ENCODE measurements around the gene NFIL3.

The NFIL3 gene

DNA sequence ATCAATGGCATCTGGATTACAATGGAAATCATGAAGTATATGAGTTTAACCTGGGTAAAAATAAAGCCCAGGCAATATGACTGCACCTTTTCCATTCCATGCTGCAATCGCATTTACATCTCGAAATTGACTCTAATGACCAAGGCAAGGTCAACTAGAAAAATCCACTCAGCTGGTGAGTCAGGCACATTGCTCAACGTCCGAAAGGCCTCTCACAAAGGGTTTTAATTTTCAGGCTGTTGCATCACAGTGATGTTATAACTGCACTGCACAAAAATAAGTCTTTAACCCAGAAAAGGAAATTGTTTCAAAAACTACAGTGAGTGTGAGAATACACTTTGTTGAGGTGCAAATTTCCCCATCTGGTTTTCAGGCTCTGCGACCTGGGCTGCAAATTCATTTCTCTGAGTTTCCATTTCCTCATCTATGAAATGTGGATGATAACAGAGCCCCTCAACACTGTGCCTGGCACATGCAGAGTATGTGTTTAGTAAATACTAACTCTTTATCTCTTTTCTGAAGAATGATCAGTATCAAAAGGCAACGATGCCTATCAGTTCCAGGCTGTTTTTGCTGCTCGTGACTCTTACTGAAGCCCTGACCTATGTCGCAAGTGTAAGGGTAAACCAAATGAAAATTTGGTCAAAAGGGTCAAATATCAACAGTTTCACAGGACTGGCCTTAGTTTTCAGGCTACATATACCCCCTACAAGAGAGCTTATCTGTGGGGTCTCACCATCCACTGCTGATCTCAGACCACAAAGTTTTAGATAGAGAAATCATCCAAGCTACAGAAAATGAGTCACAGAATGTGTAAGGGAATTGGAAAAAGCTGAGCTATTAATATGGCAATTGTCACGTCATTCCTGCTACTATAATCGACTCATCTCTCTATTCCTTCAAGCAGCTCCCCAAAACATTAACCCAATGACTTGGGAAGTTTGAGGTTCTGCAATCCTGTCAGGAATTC, 4.1 kb downstream of the NFIL3 start:
- in situ Hi-C loops (cut with MboI; ENCODE audit: low sequenced_read_pairs): loop anchor here (10.0 to 25.0 kb wide), 2 partner anchors 265 to 507 kb away; no protein-coding TSS in a partner anchor
- Histone ChIP-seq H3K27me3 (ENCODE audit: low read depth) (peaks cover under 1% of the 10 kb centered on the region; the same call in 1 of the 2 replicates), H3K4me1 (no peaks in the 10 kb centered on the region; the same call in 1 of the 2 replicates), H3K9me3 (no peaks in the 10 kb centered on the region), H3K36me3 (replicated peaks) (no peaks in the 10 kb centered on the region), H3K4me3 (no peak overlapping the region)
- DNase-seq (ENCODE audit: low spot score in 2 of 2): no peak

DNA sequence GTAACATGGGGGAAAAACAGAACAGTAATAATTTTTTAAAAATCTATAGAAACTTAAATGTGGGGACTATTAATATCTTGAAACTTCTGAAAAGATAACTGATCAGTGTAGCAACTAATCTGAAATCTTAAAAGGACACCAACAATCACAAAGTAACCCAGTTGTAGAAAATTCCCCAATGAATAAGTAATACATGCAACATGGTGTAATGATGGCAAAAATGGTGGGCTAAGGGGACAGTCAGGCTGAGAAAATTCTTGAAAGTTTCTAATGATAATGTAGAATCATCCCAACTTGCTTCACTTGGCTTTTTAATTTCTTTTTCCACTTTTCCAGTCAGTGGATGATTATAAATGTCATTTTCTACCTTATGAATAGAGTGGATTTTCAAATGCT, 5.4 kb downstream of the NFIL3 start:
- in situ Hi-C loops (cut with MboI; ENCODE audit: low sequenced_read_pairs): loop anchor here (25.0 kb wide), 1 partner anchor 506 kb away; no protein-coding TSS in a partner anchor
- no peaks in the 10 kb centered on the region for H3K36me3 ChIP-seq (replicated peaks)
- no peaks in the 10 kb centered on the region for H3K9me3 ChIP-seq
- H3K4me3 ChIP-seq: no peak overlapping the region
- DNase-seq (ENCODE audit: low spot score in 2 of 2): no peak
- no peaks in the 10 kb centered on the region for H3K27me3 ChIP-seq (ENCODE audit: low read depth)
- H3K4me1 ChIP-seq: no peaks in the 10 kb centered on the region; the same call in 1 of the 2 replicates

DNA sequence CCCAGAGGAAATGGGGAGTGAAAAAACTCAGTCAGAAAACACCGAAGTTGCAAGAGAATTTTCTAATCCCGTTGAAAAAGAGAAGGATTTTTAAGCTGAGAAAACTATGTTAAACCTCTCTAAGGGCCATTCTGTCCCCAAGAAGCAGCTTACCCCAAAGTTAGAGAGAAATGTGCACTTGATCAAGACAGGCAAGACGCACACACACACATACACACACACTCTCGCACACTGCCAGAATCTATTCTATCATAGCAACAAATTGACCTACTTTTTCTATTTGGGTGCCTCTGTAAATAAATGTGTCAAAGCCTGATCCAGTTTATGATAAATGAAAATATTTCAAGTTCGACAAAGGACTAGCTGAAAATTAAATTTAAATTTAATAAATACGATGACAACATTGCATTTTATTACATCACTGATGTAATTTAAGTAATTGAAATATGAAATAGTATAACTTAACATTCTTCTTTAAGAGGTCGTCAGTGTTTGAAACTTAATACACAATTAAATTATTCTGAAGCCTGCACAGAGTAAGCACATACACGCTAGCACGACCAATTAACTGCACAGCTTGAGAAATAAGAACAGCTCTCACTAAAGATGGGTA, 5.9 kb downstream of the NFIL3 start:
- in situ Hi-C loops (cut with MboI; ENCODE audit: low sequenced_read_pairs): loop anchor here (25.0 kb wide), 1 partner anchor 505 kb away; no protein-coding TSS in a partner anchor
- no peak for DNase-seq (ENCODE audit: low spot score in 2 of 2)
- no peak overlapping the region for H3K4me3 ChIP-seq
- H3K4me1 ChIP-seq: no peaks in the 10 kb centered on the region; the same call in 1 of the 2 replicates
- no peaks in the 10 kb centered on the region for H3K27me3 ChIP-seq (ENCODE audit: low read depth)
- H3K9me3 ChIP-seq: no peaks in the 10 kb centered on the region
- no peaks in the 10 kb centered on the region for H3K36me3 ChIP-seq (replicated peaks)

DNA sequence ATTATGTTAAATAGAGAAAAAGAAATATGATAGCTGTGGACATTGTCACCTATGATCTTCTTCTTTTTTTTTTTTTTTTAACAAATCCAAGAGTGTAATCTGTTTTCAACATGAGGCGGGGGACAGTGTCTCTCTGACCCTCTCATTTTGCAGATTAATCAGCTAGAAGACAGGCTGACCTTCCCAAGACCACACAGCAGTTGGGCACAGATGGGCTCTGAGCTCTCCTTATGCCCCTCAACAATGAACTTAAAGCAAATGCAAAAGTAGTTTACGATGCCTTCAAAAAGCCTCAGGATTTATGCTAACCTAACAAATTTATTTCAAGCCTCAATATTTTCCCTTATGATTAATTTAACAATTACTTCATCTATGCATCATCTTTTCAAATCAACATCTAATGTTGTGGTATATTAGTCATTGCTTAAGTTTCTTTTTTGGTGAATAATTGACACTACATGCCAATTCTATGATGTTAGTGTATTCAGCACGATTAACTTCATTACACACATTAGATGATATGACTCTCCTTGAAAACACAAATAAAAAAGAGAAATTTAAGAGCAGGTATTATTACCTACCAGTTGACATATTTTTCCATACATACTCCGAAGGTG, 7.4 kb downstream of the NFIL3 start:
- Histone ChIP-seq H3K4me3 (no peak overlapping the region), H3K27me3 (ENCODE audit: low read depth) (no peaks in the 10 kb centered on the region), H3K36me3 (replicated peaks) (no peaks in the 10 kb centered on the region), H3K4me1 (no peaks in the 10 kb centered on the region; the same call in 1 of the 2 replicates), H3K9me3 (no peaks in the 10 kb centered on the region)
- DNase-seq (ENCODE audit: low spot score in 2 of 2): no peak
- in situ Hi-C loops (cut with MboI; ENCODE audit: low sequenced_read_pairs): loop anchor here (25.0 kb wide), 1 partner anchor 504 kb away; no protein-coding TSS in a partner anchor

DNA sequence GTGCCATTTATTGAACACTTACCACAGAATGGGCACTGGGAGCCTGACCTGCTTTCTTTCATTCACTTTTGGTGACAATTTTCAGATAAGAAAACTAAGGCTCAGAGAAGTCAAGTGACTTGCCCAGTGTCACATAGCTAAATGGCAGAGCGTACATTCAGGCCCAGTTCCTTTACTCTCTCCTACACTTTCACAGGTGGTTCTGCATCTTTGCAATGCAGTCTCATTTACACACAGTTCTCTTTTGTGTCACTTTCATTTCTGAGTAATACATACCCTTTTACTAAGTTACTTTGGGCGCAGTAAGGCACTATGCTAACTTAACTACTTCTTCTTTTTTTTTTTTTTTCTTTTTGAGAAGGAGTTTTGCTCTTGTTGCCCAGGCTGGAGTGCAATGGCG, 8.3 kb downstream of the NFIL3 start:
- no peak for DNase-seq (ENCODE audit: low spot score in 2 of 2)
- Histone ChIP-seq H3K4me1 (no peaks in the 10 kb centered on the region; the same call in 1 of the 2 replicates), H3K9me3 (no peaks in the 10 kb centered on the region), H3K27me3 (ENCODE audit: low read depth) (no peaks in the 10 kb centered on the region), H3K4me3 (no peak overlapping the region), H3K36me3 (replicated peaks) (no peaks in the 10 kb centered on the region)
- in situ Hi-C loops (cut with MboI; ENCODE audit: low sequenced_read_pairs): loop anchor here (25.0 kb wide), 1 partner anchor 503 kb away; no protein-coding TSS in a partner anchor

DNA sequence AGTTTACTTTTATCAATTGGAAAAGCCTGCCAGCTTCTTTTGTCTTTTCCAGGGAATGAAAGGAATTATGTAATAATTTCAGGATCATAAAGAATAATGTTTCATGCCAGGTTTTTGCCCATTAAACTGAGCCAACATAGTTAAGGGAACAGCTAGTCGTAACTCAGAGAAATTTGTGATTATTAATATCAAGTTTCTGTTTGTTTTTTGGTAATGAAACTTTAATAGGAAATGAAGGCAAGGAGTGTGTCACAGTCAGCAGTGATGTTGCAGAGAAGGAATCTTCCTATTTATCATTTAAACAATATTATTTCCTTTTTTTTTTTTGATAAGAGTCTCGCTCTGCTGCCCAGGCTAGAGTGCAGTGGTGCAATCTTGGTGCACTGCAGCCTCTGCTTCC, 10.7 kb downstream of the NFIL3 start:
- H3K9me3 ChIP-seq: no peaks in the 10 kb centered on the region
- in situ Hi-C loops (cut with MboI; ENCODE audit: low sequenced_read_pairs): loop anchor here (25.0 kb wide), 1 partner anchor 501 kb away; no protein-coding TSS in a partner anchor
- H3K36me3 ChIP-seq (replicated peaks): 0 out of 2 replicates have a peak, but pooled peaks cover 4% of the 10 kb centered on the region
- no peak overlapping the region for H3K4me3 ChIP-seq
- no peaks in the 10 kb centered on the region for H3K27me3 ChIP-seq (ENCODE audit: low read depth)
- H3K4me1 ChIP-seq: no peaks in the 10 kb centered on the region
- DNase-seq (ENCODE audit: low spot score in 2 of 2): no peak

DNA sequence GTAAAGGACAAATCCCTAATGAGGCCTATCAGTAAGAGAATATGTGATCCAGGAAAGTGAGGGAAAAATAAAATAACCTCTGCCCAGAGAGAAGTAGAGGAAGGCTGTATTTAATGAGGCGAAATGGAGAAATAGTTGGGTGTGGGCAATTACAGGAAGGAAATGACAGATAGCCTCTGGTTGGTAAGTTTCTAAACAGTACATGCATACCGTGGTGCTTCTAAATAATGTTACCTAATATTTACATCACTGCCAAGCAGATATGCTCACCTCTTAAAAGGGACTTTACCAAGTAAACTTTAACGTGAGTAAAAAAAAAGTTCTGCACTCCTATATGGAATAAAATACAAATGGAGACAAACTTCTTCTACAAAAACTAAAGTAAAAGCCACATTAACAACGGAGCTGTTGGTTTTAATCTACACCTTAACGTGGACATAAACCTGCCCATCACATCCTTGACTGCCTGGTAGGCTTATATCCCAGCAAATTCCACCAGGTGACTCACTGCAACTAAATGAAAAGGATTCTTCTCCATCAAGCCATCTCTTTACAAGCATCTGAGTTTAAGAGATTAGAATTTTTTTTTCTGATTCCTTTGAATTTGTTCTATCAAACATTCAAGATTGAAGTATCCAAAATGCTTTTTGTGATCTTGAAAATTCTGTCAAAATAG, 12.4 kb downstream of the NFIL3 start:
- Histone ChIP-seq H3K4me3 (no peak overlapping the region), H3K9me3 (no peaks in the 10 kb centered on the region), H3K36me3 (replicated peaks) (0 out of 2 replicates have a peak, but pooled peaks cover 4% of the 10 kb centered on the region), H3K27me3 (ENCODE audit: low read depth) (no peaks in the 10 kb centered on the region), H3K4me1 (no peaks in the 10 kb centered on the region)
- no peak for DNase-seq (ENCODE audit: low spot score in 2 of 2)
- in situ Hi-C loops (cut with MboI; ENCODE audit: low sequenced_read_pairs): loop anchor here (25.0 kb wide), 1 partner anchor 499 kb away; no protein-coding TSS in a partner anchor

DNA sequence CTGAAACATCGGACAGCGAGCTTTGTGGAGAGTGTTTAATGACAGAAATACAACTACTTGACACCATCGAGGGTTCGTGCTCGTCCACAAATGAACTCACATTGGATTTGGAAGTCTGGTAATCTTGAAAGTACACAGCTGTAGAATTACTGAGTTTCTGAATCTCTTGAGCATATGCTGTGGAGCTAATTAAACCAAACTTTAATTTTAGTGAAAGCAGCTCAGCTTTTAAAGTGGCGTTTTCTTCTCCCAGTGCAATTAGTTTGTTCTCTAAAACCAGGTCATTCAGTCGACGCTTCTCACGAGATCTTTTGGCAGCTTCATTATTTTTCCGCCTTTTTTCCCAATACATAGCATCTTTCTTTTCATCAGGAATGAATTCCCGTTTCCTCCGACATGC, 13.5 kb downstream of the NFIL3 start:
- H3K36me3 ChIP-seq (replicated peaks): 0 out of 2 replicates have a peak, but pooled peaks cover 4% of the 10 kb centered on the region
- H3K4me1 ChIP-seq: no peaks in the 10 kb centered on the region
- no peak overlapping the region for H3K4me3 ChIP-seq
- H3K9me3 ChIP-seq: no peaks in the 10 kb centered on the region
- DNase-seq (ENCODE audit: low spot score in 2 of 2): no peak
- in situ Hi-C loops (cut with MboI; ENCODE audit: low sequenced_read_pairs): loop anchor here (25.0 kb wide), 1 partner anchor 498 kb away; no protein-coding TSS in a partner anchor
- H3K27me3 ChIP-seq (ENCODE audit: low read depth): no peaks in the 10 kb centered on the region

DNA sequence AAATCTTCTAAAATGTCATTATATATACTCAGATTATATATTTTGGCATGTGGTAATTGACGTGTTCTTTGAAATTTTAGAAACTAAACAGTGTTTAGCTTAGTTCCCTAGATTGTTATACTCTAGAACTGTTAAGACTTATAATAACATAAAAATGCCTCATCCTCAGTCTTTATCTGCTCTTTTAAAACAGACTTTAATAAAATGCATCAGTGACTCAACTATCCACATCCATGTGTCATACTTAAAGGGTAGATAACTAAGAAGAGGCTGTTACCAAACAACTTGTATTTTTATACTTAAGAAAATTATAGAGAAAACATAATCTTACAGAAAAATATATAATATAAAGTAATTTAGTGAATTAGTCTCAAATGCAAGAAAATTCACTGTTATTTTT, 15.2 kb downstream of the NFIL3 start:
- no peak overlapping the region for H3K4me3 ChIP-seq
- no peaks in the 10 kb centered on the region for H3K4me1 ChIP-seq
- H3K27me3 ChIP-seq (ENCODE audit: low read depth): no peaks in the 10 kb centered on the region
- in situ Hi-C loops (cut with MboI; ENCODE audit: low sequenced_read_pairs): loop anchor here (25.0 kb wide), 1 partner anchor 496 kb away; no protein-coding TSS in a partner anchor
- DNase-seq (ENCODE audit: low spot score in 2 of 2): no peak
- no peaks in the 10 kb centered on the region for H3K9me3 ChIP-seq
- H3K36me3 ChIP-seq (replicated peaks): 0 out of 2 replicates have a peak, but pooled peaks cover 4% of the 10 kb centered on the region

DNA sequence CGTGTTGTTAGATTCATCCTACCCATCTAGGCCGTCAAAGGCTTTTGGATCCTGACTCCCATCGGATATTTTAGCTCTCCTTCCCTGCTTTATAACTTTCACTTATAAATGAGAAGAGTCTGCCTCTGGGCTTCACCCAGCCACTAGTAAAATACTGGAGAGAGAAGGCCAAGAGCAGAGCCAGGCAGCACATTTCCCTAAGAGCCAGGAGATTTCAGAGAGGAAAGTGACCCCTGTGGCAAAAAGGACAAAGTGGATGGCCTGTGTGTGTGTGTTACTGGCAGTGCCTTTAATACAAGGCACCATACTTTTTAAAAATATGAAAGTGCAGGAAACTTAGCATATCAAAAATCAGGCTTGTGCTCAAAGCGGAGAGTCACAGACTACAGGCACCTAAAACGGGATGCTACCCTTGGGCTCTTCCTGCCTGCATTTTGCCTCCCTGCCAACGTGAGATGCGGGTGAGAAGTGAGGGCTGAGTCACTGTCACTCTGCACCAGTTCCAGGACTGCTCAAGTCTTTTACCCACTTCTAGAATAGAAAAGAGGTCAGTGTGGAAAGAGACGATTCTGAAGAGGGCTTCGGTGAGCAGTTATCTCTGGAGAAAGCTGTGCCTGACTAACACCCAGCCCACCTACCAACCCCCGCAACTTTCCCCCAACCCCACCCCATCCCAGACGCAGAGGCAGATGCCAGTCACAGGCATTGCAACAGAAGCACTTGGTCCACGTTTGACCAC, 15.9 kb downstream of the NFIL3 start:
- H3K4me3 ChIP-seq: no peak overlapping the region
- H3K4me1 ChIP-seq: no peaks in the 10 kb centered on the region
- no peak for DNase-seq (ENCODE audit: low spot score in 2 of 2)
- in situ Hi-C loops (cut with MboI; ENCODE audit: low sequenced_read_pairs): loop anchor here (25.0 kb wide), 1 partner anchor 495 kb away; no protein-coding TSS in a partner anchor
- H3K27me3 ChIP-seq (ENCODE audit: low read depth): no peaks in the 10 kb centered on the region
- 0 out of 2 replicates have a peak, but pooled peaks cover 4% of the 10 kb centered on the region for H3K36me3 ChIP-seq (replicated peaks)
- no peaks in the 10 kb centered on the region for H3K9me3 ChIP-seq

DNA sequence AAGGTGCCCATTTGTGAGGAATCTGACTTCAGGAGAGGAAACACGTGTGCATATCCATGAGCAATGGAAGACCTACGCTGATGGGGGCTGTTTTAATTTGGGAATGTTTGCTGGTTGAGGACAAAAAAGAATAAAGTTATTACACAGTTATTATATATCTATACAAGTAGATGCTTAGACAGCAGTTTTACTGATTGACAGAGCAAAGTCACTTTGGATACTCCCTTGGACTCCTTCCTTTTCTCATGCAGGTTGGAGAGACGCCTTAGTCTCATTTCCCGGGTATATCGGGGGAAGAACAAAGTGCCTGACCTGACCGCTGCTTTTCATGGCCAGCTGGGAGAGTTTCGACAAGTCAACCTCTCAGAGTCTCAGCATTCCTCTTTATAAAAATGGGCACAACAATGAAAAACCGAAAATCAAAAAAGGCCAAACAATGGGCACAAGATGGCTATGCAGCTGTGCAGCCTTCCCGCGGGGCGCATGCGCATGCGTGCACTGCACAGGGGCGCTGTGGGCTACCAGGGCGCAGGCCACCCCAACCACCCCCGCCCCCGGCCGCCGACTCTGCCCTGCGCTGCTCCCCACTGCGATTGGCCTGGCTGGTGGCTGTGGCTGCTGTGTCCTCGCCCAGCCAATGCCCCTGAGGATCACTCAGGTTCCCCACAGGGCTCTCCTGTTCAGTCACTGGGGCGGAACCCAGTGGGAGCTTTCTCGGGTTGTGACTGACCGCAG, 18.1 kb downstream of the NFIL3 start:
- 0 out of 2 replicates have a peak, but pooled peaks cover 4% of the 10 kb centered on the region for H3K36me3 ChIP-seq (replicated peaks)
- H3K4me3 ChIP-seq: no peak overlapping the region
- no peaks in the 10 kb centered on the region for H3K4me1 ChIP-seq
- in situ Hi-C loops (cut with MboI; ENCODE audit: low sequenced_read_pairs): loop anchor here (25.0 kb wide), 1 partner anchor 493 kb away; no protein-coding TSS in a partner anchor
- H3K9me3 ChIP-seq: no peaks in the 10 kb centered on the region
- no peak for DNase-seq (ENCODE audit: low spot score in 2 of 2)
- no peaks in the 10 kb centered on the region for H3K27me3 ChIP-seq (ENCODE audit: low read depth)

Measured in HAP-1 (cell line).